HG02981 (cell line): ENCODE measurements around the gene CCND3.
"Not testable (repeated sequence)": the region's sequence is repeated elsewhere in the genome, so short reads cannot be mapped to it uniquely, and the experiment has no call there.

Experiments
- ATAC-seq: cut with Tn5 transposase; IDR thresholded peaks from one replicate; pipeline ENCODE4 v1.9.1; 2021; ENCODE audit warnings: mild to moderate bottlenecking, moderate library complexity; ENCODE audit not compliant: unreplicated experiment

The CCND3 gene

DNA sequence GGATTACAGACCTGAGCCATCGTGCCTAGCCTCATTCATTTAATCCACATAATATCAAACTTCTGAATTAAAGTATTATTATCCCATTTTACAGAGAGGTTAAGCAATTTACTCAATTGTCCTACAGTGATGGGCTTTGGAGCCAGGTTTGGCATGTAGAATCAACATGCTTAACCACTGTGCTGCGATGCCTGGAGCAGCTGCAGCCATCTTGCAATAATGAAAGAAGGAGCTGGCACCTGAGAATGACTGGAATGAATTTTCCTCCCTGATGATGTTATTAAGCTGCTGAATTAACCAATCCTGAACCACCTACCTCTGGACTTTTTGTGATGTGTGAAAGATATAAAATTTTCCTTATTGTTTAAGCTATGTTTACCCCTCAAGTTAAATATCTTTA lies 13.1 kb upstream of the CCND3 start:
- no peak for ATAC-seq

DNA sequence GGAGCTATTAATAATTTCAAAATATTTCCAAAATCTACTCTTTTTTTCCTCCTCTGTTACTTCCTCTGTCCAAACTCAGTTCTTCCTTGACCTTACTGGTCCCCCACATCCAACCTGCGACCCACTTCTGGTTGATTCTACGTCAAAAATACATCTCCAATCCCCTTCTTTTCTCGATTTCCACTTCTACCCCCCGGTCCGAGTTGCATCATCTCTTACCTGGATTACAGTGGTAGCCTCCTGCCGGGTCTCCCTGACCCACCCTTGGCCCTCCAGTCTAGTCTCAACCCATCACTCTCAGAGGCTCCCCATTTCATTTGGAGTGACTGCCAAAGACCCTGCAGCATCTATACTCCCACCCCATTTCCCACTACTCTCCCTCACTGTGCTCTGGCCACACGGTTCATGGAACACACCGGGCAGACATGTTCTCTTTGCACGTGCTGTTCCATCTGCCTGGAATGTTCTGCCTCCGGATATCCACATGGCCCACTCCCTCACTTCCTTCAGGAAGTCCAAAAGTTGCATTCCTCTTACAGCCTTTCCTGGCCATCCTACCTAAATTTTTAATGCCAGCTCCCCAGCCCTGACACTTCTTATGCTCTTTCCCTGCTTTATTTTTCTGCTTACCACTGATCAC lies 6.1 kb upstream of the CCND3 start:
- no peak for ATAC-seq

DNA sequence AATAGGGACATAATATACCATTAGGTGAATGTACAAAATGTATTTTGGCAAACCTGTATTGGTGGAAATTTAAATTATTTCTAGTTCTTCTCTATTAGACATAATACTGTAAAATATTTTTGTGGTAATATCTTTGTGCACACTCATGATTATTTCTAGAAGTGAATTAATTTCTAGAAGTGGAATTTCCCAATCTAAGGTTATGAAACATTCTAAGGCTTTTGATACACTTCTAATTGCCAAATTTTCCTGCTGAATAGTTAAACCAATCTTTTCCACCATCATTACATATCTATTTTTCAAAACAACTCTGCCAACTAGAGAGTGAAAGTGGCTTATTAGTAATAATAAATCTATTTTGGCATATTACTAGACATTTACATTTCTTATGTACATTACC lies 1.8 kb upstream of the CCND3 start:
- ATAC-seq, result no peak

DNA sequence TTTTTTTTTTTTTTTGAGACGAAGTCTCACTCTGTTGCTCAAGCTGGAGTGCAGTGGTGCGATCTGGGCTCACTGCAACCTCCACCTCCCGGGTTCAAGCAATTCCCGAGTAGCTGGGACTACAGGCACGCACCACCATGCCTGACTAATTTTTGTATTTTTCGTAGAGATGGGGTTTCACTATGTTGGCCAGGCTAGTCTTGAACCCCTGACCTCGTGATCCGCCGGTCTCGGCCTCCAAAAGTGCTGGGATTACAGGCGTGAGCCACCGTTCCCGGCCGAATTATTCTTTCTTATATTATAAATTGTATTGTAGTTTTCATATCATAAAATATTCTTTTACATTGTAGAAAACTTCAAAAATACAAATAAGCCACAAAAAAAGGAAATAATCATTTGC lies 1.3 kb upstream of the CCND3 start:
- ATAC-seq, result not testable (repeated sequence)

DNA sequence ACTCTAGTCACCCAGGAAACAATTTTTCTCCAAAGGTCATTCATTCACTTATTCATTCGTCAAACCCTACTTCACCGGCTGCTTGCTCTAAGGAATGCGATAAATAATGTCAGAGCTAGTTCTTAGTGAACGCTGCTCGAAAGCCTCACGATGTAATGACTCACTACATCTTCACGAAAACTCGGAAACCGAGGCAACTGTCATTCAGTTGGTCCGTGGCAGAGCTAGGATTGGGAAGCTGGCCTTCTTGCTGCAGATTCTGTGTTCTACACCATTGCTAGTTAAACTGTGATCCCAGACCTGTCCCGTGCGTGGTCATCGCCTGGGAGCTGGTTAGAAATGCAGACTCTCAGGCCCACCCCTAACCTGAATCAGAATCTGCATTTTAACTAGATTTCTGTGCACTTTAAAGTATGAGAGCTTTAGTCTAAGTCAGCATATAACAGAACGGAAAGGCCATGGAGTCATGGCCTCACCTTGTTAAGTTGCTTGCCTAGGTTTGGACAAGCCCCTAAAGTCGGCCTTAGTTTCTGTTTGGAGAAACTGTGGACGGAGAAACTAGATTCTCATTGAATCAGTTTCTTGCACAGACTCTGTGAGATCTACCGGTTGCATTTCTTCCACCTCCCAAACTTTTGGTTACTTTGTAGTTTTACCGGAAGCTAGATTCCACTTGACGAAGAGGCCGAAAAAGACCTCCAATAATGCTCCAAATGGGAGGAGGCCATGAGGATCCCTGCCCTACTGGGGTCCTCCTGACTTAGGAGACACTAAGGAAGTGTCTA lies 651 bp upstream of the CCND3 start:
- no peak for ATAC-seq

DNA sequence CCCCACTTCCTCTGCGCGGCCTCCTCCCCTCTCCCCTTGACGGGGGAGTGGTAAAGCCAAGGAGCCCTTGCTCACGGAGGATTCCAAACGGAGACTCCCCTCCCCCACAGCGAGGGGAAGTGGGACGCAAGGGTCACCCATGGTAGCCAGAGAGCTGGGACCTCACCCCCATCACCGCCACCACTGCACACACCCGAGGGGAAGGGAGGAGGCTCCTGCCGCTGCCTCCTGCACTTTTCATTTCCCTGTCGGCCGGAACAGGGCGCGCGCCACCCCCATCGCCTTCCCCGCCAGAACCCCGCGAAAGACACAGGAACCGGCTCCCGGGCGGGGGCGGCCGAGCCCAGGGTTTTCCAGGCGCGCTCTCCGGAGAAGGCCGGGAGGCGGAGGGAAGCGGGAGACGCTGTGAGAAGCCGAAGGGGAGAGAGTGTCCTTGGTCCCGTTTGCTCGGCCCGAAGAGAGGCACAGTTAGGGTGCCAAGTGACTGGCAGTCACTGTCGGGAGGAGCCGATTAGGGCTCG lies 789 bp downstream of the CCND3 start:
- ATAC-seq, result no peak

DNA sequence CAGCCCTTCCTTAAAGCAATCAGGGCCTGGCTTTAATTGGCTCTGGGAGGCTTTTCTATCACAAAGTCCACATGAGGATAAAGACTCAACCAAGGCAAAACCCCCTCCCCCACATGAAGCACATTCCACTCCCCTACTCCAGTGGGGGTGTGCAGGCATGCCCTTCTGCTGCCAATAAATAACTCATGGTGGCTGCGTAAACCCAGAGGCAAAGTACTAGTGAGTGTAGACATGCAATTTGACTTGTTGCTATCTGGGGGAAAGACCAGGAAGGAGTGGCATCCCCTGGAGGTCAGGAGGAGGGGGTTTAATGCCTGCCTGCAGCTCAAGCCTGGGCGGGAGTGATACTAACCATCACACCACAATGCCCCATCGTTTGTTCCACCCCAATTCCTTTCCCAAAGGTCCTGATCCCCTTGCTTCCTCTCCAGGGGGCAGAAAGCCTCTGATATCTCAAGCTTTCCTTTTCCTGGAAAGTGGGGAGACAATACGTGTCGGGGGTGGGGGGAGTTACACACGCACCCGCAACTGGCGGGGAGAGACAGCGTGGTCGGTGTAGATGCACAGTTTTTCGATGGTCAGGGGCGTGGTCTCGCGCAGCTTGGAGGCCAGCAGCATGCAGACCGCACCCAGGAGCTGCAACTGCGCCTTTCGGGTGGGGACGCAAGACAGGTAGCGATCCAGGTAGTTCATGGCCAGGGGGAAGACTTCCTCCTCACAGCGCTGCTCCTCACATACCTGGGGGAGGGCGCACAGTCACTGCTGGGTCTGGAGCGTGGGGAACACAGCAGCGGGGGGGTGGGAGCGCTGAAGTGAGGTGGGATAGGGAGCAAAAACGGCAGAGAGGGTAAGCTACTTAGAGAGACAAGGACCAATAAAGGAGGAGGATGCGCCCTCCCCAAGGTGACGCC lies 1.5 kb downstream of the CCND3 start:
- no peak for ATAC-seq

DNA sequence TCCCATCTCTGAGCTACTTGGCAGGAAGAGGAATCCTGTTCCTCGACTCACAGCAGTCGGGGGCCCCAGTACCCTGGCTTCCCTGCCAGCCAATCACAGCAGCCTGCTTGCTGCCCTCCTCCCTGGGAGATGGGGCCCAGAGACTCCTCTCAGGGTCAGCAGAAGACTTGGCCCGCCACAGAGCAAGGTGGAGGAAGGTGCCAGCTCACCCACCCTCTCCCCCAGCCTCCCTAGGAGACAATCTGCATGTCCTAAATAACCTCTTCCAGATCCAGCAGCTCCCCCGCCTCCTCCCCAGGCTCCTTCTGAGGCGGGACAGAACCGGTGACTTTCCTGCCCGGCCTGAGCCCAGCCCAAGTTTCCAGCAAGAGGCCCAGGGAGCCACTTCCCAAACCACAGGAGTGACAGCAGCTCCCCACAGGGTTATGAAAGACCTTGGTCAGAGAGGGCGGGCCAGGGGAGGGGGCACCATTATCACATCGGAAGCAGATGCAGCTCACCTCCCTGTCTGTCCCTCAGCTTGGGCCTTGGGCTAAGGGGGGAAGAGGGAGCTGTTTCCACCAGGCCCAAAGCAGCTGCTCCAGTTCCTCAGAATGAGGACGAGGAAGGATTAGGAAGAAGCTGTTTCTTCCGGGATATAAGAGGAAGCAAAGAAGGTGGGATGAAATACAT lies 2.3 kb downstream of the CCND3 start:
- ATAC-seq, result no peak

DNA sequence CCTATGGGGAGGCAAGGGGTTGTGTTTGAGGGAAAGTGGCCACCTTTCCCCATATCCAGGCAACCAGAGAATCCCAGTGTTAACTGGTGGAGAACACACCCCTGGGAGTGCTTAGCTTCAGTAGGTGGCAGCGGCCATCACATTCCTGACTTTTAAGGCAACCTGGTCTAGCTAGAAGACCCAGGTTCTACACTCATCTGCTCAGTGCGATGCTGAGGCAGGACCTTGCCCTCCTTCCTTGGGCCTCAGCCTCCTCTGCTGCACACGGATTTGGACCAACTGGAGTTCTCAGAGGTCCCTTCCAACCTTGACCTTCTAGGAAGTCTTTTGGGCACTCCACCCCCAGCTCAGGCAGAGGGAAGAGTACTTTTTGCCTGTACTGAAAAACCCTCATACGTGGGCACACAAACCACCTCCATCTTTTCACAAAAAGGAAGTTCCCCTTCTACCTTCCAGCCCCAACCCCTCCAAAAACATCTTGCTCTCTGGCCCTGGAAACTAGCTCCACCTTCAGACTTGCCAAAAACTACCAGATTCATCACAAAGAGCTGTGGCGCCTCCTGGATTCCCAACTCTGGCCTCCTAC lies 2.9 kb downstream of the CCND3 start:
- no peak for ATAC-seq

DNA sequence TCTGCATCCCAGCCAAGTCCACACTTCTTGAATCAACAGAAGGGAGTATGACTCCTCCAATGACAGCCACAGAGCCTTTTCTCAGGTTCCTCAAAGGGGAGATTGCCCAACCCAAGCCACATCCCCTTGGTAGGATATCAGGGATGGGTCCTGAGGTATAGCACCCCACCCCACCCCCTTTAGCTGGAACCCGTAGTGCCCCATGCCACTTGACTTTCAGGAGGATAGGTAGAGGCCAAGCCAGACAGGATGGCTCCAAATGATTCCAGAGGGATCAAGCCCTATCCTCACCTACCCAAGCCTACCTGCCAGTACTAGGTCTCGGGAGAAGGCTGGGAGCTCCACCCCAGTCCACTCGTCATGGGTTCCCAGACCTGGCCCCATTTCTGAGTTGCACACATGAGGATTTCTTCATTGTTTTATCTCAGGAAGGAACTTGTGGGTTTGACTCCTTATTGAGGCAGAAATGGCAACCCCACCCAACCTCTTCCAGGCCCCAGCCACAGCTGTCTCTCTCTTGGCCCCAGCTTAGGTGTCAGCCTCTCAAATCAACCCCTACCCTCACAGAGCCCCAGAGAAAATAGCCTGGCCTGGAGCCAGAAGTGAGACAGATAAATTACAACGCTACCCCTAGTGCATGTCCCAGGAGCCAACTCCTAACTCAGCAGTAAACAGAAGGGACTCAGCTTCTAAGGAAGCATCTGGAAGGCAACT lies 3.6 kb downstream of the CCND3 start:
- ATAC-seq, result no peak

DNA sequence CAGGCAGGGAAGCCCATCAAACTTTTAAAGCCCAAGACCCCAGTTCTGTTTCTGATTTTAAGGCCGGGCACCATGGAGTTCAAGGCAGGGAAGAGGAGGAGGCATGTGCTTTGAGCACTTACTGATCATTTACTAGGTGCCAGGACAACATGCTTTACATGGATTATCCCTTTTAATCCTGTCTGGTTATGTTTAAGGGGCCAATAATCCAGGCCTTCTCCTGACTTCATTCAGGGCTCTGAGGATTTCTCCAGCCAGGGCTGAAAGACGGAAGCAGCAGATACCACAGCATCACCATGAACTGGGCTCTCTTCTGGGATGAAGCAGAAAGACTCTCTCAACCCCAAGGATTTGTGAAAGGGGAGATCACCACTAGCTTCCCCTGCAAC lies 4.1 kb downstream of the CCND3 start:
- no peak for ATAC-seq

DNA sequence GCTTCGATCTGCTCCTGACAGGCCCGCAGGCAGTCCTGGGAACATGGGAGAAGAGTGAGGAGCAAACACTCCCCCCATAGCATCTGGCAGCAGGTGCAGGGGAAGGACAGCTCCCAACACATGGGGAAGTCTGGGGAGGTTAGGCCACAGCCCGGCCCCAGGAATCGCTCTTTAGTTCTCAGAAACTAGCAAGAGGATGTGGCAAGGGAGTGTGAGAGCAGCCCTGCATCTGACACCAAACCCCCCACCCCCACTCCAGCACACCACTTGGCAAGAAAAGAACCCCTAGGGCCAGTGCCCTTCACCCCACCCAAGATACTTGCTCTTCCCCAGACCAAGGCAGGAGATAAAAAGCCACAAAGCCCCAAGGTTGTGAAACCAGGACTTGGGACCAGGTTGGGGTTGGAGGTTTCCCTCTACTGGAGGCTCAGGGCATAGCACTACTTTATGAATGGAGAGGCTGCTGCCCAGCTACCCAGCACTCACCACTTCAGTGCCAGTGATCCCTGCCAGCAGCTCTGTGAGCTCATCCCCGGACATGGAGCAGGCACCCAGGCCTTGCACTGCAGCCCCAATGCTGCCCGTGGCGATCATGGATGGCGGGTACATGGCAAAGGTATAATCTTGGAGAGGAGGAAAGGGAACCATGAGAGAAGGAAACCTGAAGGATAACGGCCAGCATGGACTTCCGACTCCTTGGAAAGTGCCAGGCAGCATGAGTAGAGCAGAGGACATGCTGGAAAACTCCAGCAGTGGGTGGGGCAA lies 5.4 kb downstream of the CCND3 start:
- no peak for ATAC-seq

DNA sequence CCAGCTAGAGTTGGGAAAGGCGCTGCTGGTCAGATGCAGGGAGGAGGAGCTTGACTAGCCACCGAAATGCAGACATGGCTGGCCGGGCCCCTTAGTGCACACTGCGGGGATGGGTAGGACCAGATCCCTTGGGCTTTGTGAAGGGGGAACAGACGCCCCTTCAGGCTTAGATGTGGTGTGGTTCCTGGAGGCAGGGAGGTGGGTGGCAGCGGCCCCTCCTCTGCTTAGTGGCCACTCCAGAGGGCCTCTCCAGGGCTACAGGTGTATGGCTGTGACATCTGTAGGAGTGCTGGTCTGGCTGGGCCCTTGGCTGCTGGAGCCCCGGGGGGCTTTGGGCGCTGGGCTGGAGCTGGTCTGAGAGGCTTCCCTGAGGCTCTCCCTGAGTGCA lies 5.9 kb downstream of the CCND3 start:
- no peak for ATAC-seq

DNA sequence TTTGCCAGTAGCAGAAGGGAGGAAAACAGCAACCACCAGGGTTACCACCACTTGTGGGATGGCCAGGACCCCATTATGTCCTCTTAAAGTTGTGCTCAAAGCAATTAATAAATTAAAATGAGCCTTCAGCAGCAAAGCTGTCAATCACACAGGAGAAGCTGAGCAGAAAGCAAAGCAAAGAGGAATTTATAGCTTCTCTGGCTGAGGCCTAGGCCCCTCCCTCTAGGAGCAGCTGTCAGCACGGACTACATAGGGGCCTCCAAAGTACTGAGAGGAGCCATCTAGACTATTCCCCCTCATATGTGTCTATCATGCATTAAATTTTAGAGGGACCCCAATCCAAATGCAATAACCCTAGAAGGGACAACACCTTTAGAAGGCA lies 6.4 kb downstream of the CCND3 start:
- no peak for ATAC-seq

DNA sequence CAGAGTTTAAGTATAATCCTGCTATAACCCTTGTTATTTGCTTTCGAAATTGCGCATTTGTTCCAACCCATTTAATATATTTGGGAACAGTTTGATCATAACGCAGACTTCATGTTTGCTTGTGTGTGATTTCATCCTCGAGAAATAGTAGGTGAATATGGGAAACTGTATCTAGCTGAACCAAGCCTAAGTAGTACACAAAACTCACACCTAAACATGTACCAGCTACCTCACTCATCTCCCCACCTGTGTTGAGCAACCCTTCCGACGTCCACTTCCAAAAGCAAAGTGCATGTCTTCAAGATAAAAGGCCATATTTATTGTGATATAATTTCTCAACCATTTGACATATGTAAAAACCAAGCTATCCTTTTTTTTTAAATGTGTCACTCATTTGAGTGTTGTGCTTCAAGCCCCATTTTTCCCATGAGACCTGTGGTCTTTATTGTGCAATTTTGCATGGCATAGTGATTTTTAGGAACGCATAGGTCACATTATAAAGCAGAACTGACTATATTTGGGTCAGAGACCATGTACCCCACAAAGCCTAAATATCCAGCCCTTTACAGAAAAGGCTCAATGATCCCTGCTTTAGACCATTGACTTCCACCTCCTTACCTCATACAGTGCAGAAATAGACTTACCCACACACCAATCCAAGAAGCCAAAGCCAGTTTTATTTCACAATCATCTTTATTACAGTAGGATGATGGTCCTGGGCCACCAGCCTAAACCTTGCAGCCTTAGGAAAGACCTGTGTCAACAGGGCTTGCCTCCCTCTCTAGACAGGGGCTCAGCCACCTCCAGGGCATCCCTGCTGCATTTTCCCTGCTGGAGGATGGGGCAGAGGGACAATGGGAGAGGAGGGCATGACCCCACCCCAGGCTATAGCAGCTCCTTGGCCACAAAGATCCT lies 7.1 kb downstream of the CCND3 start:
- no peak for ATAC-seq

DNA sequence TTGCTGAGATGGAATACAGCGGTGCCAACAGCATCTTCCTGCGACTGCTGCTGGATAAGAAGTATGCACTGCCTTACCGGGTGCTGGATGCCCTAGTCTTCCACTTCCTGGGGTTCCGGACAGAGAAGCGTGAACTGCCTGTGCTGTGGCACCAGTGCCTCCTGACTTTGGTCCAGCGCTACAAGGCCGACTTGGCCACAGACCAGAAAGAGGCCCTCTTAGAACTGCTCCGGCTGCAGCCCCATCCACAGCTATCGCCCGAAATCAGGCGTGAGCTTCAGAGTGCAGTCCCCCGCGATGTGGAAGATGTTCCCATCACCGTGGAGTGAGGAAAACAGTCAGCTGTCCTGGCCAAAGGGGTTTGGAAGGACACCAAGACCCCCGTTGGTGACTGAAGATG lies 9.2 kb downstream of the CCND3 start:
- no peak for ATAC-seq

DNA sequence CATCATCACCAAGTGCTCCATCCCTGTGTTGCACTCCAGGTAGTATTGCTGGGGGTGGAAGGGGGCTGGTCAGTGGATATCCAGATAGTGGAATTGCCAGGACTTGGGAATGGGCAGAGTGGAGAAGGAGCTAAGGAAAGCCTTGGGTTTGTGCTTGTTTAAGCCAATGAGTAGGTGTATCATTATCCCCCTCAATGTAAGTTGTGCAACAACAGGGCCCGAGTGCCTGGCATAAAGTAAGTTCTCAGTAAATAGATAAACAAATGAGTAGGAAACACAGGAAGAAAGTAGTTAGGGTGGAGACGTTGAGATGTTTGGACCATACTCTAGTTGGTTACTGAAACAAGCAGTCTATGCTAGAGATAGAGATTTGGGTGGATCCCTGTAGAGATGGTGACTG lies 9.8 kb downstream of the CCND3 start:
- no peak for ATAC-seq

DNA sequence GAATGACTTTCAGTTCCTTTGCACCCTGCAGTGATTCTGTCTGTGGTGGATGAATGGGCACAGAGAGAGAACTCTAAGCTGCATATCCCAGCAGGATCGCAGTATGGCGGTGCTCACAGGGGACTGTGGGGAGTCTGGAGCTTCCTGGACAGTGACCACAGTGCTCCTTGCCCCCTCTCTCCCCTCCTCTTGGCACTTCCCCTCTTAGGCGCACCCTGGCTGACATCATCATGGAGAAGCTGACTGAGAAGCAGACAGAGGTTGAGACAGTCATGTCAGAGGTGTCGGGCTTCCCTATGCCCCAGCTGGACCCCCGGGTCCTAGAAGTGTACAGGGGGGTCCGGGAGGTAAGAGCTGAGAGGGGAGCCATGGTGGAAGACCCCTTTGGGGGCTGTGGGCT lies 11.7 kb downstream of the CCND3 start:
- no peak for ATAC-seq
